DMS79 (cell line): ENCODE results near the gene LRRC43.

Experiments used
- DNase-seq: peaks from one replicate; lab custom pipeline; 2025; lab: John Stamatoyannopoulos, UW

Gene LRRC43, protein sequence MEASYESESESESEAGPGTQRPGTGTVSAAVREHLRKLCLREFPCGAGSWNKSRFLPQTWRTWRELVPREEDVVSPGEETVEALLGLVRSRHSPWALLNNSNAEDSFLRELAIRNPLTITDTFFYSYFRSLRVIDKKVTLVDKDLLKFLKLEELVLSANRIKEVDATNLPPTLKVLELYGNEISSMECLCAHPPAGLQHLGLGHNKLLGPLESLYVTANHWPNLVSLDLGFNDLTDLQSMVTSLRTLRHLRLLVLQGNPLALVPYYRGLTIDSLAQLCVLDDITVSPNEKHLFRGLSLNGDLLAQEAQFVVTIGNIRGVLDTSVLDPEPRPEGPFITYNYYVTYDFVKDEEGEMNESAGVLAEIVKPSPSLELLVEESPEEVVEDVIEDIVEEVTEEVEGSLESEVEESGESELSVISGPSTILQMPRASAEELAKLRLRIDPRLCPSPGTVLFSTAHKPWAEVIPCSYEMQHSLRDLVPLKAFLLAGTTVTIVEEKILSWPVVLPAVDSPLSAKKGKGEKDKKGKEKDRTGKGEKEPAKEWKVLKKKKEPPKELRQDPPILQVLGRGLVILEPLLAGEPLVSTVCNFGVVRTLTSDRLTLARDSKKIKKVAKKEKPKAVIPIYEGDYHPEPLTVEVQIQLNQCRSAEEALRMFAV

GRCh38 chr12:122182887-122183587 lies at the start of gene LRRC43:
Gene LRRC43 (plus strand): TSS chr12:122183123. CDS start chr12:122183145, 22 bp downstream.
- DNase-seq, result no peak

GRCh38 chr12:122133192-122133950 lies 49.6 kb upstream of the LRRC43 start:
- no peak for DNase-seq

- DNase-seq, result no peak
Observed at GRCh38 chr12:122135437-122136031, 47.4 kb upstream of the LRRC43 start.

- no peak for DNase-seq
Observed at GRCh38 chr12:122137229-122137628, 45.7 kb upstream of the LRRC43 start.

- peak; percentile 74 for DNase-seq
Observed at GRCh38 chr12:122137681-122138080, 45.2 kb upstream of the LRRC43 start.

DNA sequence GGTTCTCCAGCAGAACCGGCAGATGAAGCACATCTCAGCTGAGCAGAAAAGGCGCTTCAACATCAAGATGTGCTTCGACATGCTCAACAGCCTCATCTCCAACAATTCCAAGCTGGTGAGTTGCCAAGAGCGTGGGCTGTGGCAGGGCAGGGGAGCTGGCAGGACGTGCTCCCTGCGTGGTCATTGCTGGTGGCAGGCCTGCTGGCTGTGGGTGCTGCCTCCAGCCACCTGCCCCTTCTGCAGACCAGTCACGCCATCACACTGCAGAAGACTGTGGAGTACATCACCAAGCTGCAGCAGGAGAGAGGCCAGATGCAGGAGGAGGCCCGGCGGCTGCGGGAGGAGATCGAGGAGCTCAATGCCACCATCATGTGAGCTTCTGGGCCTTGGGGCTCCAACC lies 44.7 kb upstream of the LRRC43 start:
- DNase-seq, result peak; percentile 45

GRCh38 chr12:122138616-122139015 lies 44.3 kb upstream of the LRRC43 start:
- peak; percentile 12 for DNase-seq

DNA sequence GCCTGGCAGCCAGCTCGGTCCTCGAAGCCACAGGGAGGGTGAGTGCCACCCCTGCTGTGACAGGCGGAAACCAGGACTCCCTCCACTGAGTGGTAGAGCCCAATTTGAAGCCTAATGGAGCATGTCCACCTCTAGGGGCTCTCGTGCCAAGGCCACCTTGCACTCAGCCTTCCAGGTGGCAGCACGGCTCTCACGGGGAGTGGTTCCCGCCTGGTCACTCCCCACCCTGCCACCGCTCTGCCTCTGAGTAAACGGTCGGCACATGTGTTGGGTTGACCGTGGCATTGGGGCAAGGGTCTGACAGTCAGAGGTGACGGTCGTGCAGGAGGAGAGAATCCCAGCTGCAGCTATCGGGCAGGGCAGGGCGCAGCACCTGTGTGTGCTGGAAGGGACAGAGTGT lies 43.7 kb upstream of the LRRC43 start:
- peak; percentile 97 for DNase-seq

- DNase-seq, result no peak
Observed at GRCh38 chr12:122139941-122140340, 43.0 kb upstream of the LRRC43 start.

- no peak for DNase-seq
Observed at GRCh38 chr12:122140467-122141257, 42.3 kb upstream of the LRRC43 start.

GRCh38 chr12:122141911-122142725 lies 40.8 kb upstream of the LRRC43 start:
- no peak for DNase-seq

DNA sequence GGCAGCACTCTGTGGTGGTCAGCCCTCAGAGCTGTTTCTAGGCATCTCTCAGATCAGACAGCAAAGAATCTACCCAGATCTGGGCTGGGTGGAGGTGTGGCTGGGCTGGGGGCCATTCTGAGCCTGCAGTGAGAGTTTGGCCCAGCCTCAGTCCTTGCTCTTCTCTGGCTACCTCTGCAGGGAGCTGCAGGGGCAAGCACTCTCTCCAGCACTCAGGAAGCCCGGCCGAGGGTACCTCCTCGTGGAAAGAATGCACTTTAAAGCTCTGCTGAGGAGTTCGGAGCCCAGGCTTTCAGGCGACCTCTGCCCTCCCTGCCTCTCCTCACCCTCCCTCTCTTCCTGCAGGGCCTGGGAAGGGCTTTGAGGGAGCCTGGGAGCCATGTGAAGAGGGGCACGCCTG lies 40.1 kb upstream of the LRRC43 start:
- DNase-seq, result no peak

- no peak for DNase-seq
Observed at GRCh38 chr12:122144885-122145284, 38.0 kb upstream of the LRRC43 start.

GRCh38 chr12:122145505-122146330 lies 37.2 kb upstream of the LRRC43 start:
- DNase-seq, result no peak

GRCh38 chr12:122147514-122148290 lies 35.2 kb upstream of the LRRC43 start:
- DNase-seq, result no peak

DNA sequence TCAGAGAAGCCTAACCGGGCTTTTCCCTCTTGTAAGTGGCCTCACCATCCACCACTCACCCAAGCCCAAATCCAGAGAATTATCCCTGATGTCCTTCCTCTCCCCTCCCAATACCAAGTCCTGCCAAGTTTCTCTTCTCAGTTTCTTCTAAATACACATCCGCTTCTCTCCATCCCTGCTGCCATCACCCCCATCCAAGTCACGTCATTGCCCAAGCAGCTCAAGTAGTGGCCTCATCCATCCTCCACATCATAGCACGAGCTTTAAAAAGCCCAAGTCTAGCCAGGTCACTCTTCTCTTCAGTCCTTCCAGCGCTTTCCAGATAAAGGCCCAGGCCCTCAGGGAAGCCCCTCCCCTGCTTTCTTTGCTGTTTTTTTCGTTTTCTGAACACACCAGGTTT lies 34.3 kb upstream of the LRRC43 start:
- DNase-seq, result no peak

DNA sequence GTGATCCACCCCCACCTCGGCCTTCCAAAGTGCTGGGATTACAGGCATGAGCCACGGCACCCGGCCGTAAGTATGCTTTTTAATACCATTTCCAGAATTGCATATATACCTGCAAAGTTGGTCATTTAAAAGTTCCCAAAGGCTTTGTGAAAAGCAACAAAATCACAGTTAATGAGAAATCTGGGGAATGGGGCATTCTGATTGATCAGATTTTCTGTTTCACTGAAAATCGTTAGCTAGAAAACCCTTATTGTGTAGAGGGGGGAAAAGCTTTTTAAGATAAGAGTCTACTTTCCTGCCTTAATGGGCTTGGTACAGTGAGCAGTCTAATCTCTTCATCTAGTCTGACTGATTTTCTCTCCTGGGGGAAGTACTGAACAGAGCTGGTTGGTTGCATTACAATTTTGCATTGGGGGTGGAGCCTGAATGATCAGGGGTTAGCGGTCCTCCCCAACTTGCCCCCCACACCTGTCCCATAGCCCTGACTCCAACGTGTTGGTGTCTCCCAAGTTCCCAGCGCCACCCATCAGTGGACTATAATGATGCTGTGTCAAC lies 32.7 kb upstream of the LRRC43 start:
- no peak for DNase-seq

DNA sequence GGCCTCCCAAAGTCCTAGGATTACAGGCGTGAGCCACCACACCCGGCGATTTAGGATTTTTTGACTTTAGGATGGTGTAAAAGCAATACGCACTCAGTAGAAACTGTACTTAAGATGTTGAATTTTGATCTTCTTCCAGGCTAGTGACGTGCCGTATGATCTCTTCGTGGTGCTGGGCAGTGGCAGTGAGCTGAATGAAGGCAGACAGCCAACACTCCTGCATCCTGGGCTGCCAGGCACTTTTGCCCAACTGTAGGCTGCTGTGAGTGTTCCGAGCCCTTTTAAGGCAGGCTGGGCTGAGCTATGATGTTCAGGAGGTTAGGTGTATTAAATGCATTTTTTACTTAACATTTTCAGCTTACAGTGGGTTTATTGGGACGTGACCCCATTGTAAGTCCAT lies 30.2 kb upstream of the LRRC43 start:
- no peak for DNase-seq
